ENCODE data around the gene ZWILCH. TPM values are rescaled to one million over a fixed set of nuclear protein-coding genes. Genes with fewer than 3 reads are reported as not detected.
A peak's percentile ranks its signal among the peaks of the same experiment; 100 is the strongest.

ZWILCH gene
- total RNA-seq, 1 donor = 19.9 TPM

- no peak for TF ChIP-seq CTCF (IDR thresholded peaks at IDR 0.05; ENCODE audit: insufficient read depth, low read depth, low read length)
- peak; percentile 12 for DNase-seq (ENCODE audit: low read depth)
- no peak within 1 kb of the TSS for H3K4me3 ChIP-seq (ENCODE audit: low read depth, low read length)
Observed at GRCh38 chr15:66565741-66566144, 60.6 kb downstream of the ZWILCH start, which contains the start of gene LCTL. Gene LCTL (minus strand): TSS chr15:66565998. CDS start chr15:66565365, 633 bp downstream.

GRCh38 chr15:66566963-66567531 lies 61.9 kb downstream of the ZWILCH start:
- H3K4me3 ChIP-seq (ENCODE audit: low read depth, low read length) = no peak overlapping the region
- DNase-seq (ENCODE audit: low read depth) = peak; percentile 74
- TF ChIP-seq CTCF (IDR thresholded peaks at IDR 0.05; ENCODE audit: insufficient read depth, low read depth, low read length) = peak; percentile 74

GRCh38 chr15:66567897-66568296 lies 62.8 kb downstream of the ZWILCH start:
- TF ChIP-seq CTCF (IDR thresholded peaks at IDR 0.05; ENCODE audit: insufficient read depth, low read depth, low read length) = no peak
- DNase-seq (ENCODE audit: low read depth) = no peak
- H3K4me3 ChIP-seq (ENCODE audit: low read depth, low read length) = no peak overlapping the region

GRCh38 chr15:66569461-66570137 lies 64.5 kb downstream of the ZWILCH start:
- no peak for DNase-seq (ENCODE audit: low read depth)
- TF ChIP-seq CTCF (IDR thresholded peaks at IDR 0.05; ENCODE audit: insufficient read depth, low read depth, low read length) = no peak
- H3K4me3 ChIP-seq (ENCODE audit: low read depth, low read length) = no peak overlapping the region

- no peak overlapping the region for H3K4me3 ChIP-seq (ENCODE audit: low read depth, low read length)
- no peak for TF ChIP-seq CTCF (IDR thresholded peaks at IDR 0.05; ENCODE audit: insufficient read depth, low read depth, low read length)
- no peak for DNase-seq (ENCODE audit: low read depth)
Observed at GRCh38 chr15:66570327-66570726, 65.2 kb downstream of the ZWILCH start.

GRCh38 chr15:66570842-66571478 lies 65.8 kb downstream of the ZWILCH start:
- no peak for DNase-seq (ENCODE audit: low read depth)
- no peak for TF ChIP-seq CTCF (IDR thresholded peaks at IDR 0.05; ENCODE audit: insufficient read depth, low read depth, low read length)
- H3K4me3 ChIP-seq (ENCODE audit: low read depth, low read length) = no peak overlapping the region
